HUES6 (cell line): ENCODE data around the gene SLC10A7.

Experiments
- H3K27ac ChIP-seq: 2 replicates; pipeline ENCODE4 v1.7.0; 2013; ENCODE audit warnings: low read depth, mild to moderate bottlenecking, low read length, inconsistent platforms
- H3K27me3 ChIP-seq: 2 replicates; pipeline ENCODE4 v1.6.1; 2013; ENCODE audit warnings: low read length; ENCODE audit not compliant: control insufficient read depth, insufficient read depth
- H3K36me3 ChIP-seq: 2 replicates; pipeline ENCODE4 v1.6.1; 2013; ENCODE audit warnings: low read length; ENCODE audit not compliant: control insufficient read depth, insufficient read depth
- H3K4me1 ChIP-seq: 2 replicates; pipeline ENCODE4 v1.6.1; 2013; ENCODE audit warnings: low read length; ENCODE audit not compliant: control insufficient read depth, insufficient read depth
- H3K4me3 ChIP-seq: 2 replicates; pipeline ENCODE4 v1.5.1; 2013; ENCODE audit warnings: low read depth, low read length
- H3K9ac ChIP-seq: one replicate; pipeline ENCODE4 v1.6.1; 2013; ENCODE audit warnings: mild to moderate bottlenecking, low read length
- H3K9me3 ChIP-seq: 2 replicates; pipeline ENCODE4 v1.6.1; 2013; ENCODE audit warnings: low read depth, low read length; ENCODE audit not compliant: control insufficient read depth, insufficient read depth

SLC10A7 gene

DNA sequence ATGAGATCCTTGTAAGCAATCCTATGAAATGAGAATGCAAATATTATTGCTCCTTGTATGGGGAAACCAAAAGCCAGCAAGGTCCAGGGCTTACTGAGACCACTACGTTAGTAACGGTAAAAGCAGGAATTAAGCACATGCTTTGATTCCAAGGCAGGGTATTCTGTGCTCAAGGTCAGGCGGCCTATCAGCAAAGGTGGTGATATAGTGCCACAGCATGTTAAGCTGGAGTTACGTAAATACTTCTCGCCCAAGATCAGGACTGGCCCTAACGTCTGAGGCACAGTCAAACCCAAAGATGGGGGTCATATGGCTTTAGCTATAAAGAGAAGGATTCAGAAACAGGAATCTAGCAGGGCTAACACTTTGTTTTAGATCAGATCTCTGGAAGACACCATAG lies 27.6 kb downstream of the SLC10A7 start:
- Histone ChIP-seq H3K4me3 (no peak overlapping the region), H3K9me3 (no peaks in the 10 kb centered on the region), H3K36me3 (no peaks in the 10 kb centered on the region), H3K27me3 (no peaks in the 10 kb centered on the region), H3K4me1 (no peaks in the 10 kb centered on the region; the same call in 1 of the 2 replicates), H3K27ac (no peak overlapping the region), H3K9ac (no peak overlapping the region)

DNA sequence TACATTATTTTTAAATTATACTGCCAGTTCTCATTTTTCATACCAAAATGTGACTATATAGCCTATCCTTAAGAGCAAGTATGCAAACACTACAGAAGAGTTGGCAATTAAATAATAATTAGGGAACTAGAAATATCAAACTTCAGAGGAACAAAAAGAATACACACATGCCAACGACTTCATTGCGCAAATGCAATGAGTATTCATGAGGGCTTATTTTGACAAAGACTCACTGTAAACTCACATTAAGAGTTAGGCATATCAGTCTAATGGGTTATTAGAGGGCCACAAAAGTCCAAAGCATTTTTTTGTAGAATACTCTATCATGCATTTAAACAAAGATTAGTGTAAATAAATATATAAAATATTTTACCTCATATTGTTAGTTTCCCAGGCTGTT lies 31.6 kb downstream of the SLC10A7 start:
- Histone ChIP-seq H3K4me1 (no peaks in the 10 kb centered on the region; the same call in 1 of the 2 replicates), H3K9ac (no peak overlapping the region), H3K27me3 (no peaks in the 10 kb centered on the region), H3K4me3 (no peak overlapping the region), H3K36me3 (no peaks in the 10 kb centered on the region), H3K9me3 (no peaks in the 10 kb centered on the region), H3K27ac (no peak overlapping the region)

DNA sequence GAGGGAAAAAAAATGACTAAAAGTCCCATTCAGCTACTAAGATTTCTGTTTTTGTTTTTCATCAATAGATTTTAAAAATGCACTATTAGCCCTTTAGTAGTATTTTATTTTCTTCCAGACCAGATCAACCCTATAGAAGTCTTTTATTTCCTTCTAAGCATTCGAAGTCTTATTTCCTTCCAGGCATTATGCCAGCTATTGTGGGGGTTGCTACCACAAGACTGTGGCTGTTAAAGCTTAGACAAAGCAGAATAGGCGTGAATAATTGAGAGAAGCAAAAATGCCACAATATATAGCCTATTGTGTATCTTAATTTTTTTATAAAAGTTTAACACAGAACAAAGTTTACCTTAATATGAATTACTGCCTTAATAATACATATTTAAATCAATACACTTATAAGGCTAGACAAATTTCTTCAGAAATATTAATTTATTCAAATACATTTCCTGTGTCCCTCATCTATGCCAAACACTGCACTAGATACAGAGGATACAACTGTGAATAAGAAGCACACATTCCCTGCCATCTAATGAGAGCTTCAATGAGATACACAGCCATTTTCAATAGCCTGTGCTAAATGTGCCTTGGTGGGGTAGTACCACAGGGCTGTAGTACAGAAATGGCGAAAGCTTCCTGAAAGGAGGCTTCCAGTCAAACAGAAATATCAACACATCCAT lies 33.1 kb downstream of the SLC10A7 start:
- no peaks in the 10 kb centered on the region for H3K36me3 ChIP-seq
- no peaks in the 10 kb centered on the region for H3K27me3 ChIP-seq
- no peaks in the 10 kb centered on the region for H3K4me1 ChIP-seq
- H3K9me3 ChIP-seq = no peaks in the 10 kb centered on the region
- no peak overlapping the region for H3K4me3 ChIP-seq
- H3K9ac ChIP-seq = no peak overlapping the region
- H3K27ac ChIP-seq = no peak overlapping the region

DNA sequence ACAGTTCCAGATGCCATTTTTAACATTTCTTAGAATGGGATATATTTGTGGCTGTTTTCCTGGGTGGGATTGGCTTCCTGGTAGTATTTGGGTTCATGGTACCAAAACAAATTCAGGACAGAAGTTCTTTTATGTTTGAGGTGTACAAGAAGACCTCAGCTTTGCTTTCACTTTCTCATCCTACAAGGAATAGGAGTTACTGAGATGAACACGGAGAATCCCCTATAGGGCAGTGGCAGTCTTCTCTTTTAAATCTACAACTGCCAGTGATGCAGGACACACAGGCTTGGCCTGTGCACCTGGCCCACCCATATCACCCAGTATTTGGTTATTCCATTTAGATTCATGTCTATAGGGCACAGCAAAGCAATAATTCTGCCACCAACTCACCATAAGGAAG lies 35.2 kb downstream of the SLC10A7 start:
- Histone ChIP-seq H3K4me3 (no peak overlapping the region), H3K9ac (no peak overlapping the region), H3K27me3 (no peaks in the 10 kb centered on the region), H3K9me3 (no peaks in the 10 kb centered on the region; the same call in 1 of the 2 replicates), H3K4me1 (no peaks in the 10 kb centered on the region), H3K27ac (no peak overlapping the region), H3K36me3 (no peaks in the 10 kb centered on the region)

GRCh38 chr4:146485968-146486367 lies 35.8 kb downstream of the SLC10A7 start:
- no peaks in the 10 kb centered on the region for H3K4me1 ChIP-seq
- no peaks in the 10 kb centered on the region for H3K36me3 ChIP-seq
- no peak overlapping the region for H3K4me3 ChIP-seq
- no peak overlapping the region for H3K9ac ChIP-seq
- no peaks in the 10 kb centered on the region for H3K27me3 ChIP-seq
- H3K9me3 ChIP-seq = no peaks in the 10 kb centered on the region; the same call in 1 of the 2 replicates
- no peak overlapping the region for H3K27ac ChIP-seq

- Histone ChIP-seq H3K27me3 (no peaks in the 10 kb centered on the region), H3K27ac (no peak overlapping the region), H3K4me3 (no peak overlapping the region), H3K9ac (no peak overlapping the region), H3K36me3 (no peaks in the 10 kb centered on the region), H3K4me1 (no peaks in the 10 kb centered on the region), H3K9me3 (no peaks in the 10 kb centered on the region; the same call in 1 of the 2 replicates)
Observed at GRCh38 chr4:146482788-146483187, 39.0 kb downstream of the SLC10A7 start.

- H3K27me3 ChIP-seq = no peaks in the 10 kb centered on the region
- no peak overlapping the region for H3K27ac ChIP-seq
- H3K4me1 ChIP-seq = 0 out of 2 replicates have a peak, but pooled peaks cover 2% of the 10 kb centered on the region
- no peaks in the 10 kb centered on the region for H3K36me3 ChIP-seq
- H3K4me3 ChIP-seq = no peak overlapping the region
- no peak overlapping the region for H3K9ac ChIP-seq
- H3K9me3 ChIP-seq = no peaks in the 10 kb centered on the region; the same call in 1 of the 2 replicates
Observed at GRCh38 chr4:146481246-146481645, 40.5 kb downstream of the SLC10A7 start.

DNA sequence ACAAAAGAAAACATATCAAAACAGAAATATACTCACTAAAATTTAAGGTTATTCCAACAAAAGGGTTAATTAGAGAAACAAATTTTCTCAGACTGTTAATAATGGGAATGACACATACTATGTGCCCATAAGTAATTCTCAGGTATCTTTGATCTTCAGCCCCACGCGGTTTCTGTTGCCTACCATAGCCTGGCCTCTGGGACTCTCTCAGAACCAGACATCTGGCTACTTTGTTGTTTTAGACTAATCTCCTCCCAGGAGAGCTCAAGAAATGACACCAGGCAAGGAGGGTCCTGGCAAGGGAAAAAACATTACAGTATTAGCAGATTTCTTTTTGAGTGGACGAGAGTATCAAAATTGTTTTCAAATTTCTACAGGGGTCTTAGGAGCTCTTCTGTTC lies 43.7 kb downstream of the SLC10A7 start:
- H3K4me3 ChIP-seq = no peak overlapping the region
- H3K9ac ChIP-seq = no peak overlapping the region
- H3K27ac ChIP-seq = no peak overlapping the region
- H3K4me1 ChIP-seq = 0 out of 2 replicates have a peak, but pooled peaks cover 5% of the 10 kb centered on the region
- no peaks in the 10 kb centered on the region; the same call in 1 of the 2 replicates for H3K9me3 ChIP-seq
- H3K27me3 ChIP-seq = no peaks in the 10 kb centered on the region
- H3K36me3 ChIP-seq = no peaks in the 10 kb centered on the region

DNA sequence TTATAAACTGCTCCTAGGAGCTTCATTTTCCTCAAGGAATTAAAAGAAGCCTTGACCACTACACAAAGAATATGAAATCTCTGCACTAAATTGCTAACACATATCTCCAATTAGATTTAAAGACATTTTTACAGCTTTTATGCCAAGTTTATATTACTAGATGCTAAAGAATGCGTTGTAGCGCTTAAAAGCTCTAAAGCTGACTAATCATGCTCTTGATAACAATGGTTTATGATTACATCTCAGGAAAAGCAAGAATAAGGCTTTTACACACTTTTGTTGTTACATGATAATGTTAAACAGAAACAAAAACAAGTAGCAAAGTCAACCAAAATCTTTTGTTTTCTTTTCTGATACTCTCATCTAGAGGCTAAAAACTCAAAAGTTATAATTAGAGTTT lies 44.7 kb downstream of the SLC10A7 start:
- H3K4me1 ChIP-seq = peaks cover 9% of the 10 kb centered on the region; the same call in 1 of the 2 replicates
- H3K9me3 ChIP-seq = no peaks in the 10 kb centered on the region
- H3K9ac ChIP-seq = no peak overlapping the region
- H3K36me3 ChIP-seq = no peaks in the 10 kb centered on the region
- H3K27ac ChIP-seq = no peak overlapping the region
- H3K4me3 ChIP-seq = no peak overlapping the region
- H3K27me3 ChIP-seq = no peaks in the 10 kb centered on the region

- H3K4me1 ChIP-seq = peaks cover 9% of the 10 kb centered on the region; the same call in 1 of the 2 replicates
- H3K9me3 ChIP-seq = no peaks in the 10 kb centered on the region
- no peaks in the 10 kb centered on the region for H3K36me3 ChIP-seq
- no peak overlapping the region for H3K9ac ChIP-seq
- no peak overlapping the region for H3K27ac ChIP-seq
- H3K4me3 ChIP-seq = no peak overlapping the region
- no peaks in the 10 kb centered on the region for H3K27me3 ChIP-seq
Observed at GRCh38 chr4:146472404-146472803, 49.3 kb downstream of the SLC10A7 start.

DNA sequence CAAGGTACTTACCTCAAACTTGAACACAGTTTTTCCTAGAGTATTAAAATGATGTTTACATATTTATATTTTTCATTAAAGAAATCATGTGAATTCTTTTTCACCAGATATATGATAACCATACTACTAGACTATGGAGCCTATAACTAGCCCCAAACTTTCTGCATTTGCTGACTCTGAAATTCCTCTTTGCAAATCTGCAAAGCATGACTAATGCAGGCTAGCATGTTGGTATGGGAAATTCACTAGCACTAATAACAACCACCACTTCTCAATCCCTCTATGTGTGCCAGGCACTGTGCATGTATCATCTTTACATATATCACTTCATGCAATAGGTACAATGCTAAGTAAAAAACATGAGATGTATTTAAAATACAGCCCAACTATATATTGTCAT lies 51.1 kb downstream of the SLC10A7 start:
- Histone ChIP-seq H3K27ac (no peak overlapping the region), H3K36me3 (no peaks in the 10 kb centered on the region), H3K27me3 (no peaks in the 10 kb centered on the region), H3K4me1 (peaks cover 5% of the 10 kb centered on the region; the same call in 1 of the 2 replicates), H3K9me3 (no peaks in the 10 kb centered on the region), H3K9ac (no peak overlapping the region), H3K4me3 (no peak overlapping the region)
